Parathyroid adenoma (tissue), 2 donors: Measurements from ENCODE around the gene CHRDL2.

Experiments used
- H2AFZ ChIP-seq: fragments of 300-600 bp; sonication (generic); one replicate; pipeline ENCODE4 v1.7.0; 2017; ENCODE audit warnings: antibody characterized with exemption, mild to moderate bottlenecking
- H3K27ac ChIP-seq: fragments of 300-600 bp; sonication (generic); one replicate; pipeline ENCODE4 v1.7.0; 2017
- H3K27me3 ChIP-seq: fragments of 300-600 bp; sonication (generic); one replicate; pipeline ENCODE4 v1.7.0; 2017; ENCODE audit warnings: low read length; ENCODE audit not compliant: control insufficient read depth, insufficient read depth
- H3K36me3 ChIP-seq: fragments of 300-600 bp; sonication (generic); one replicate; pipeline ENCODE4 v1.7.0; 2017; ENCODE audit warnings: low read length; ENCODE audit not compliant: control insufficient read depth, insufficient read depth
- H3K4me1 ChIP-seq: fragments of 300-600 bp; sonication (generic); one replicate; pipeline ENCODE4 v1.7.0; 2017; ENCODE audit warnings: control low read depth
- H3K4me2 ChIP-seq: fragments of 300-600 bp; sonication (generic); one replicate; pipeline ENCODE4 v1.7.0; 2017; ENCODE audit warnings: low read length
- H3K4me3 ChIP-seq: fragments of 300-600 bp; sonication (generic); one replicate; pipeline ENCODE4 v1.7.0; 2017; ENCODE audit warnings: low read depth, low read length
- H3K79me2 ChIP-seq: fragments of 300-600 bp; sonication (generic); one replicate; pipeline ENCODE4 v1.7.0; 2017; ENCODE audit warnings: control low read depth
- H3K9ac ChIP-seq: fragments of 300-600 bp; sonication (generic); one replicate; pipeline ENCODE4 v1.7.0; 2017; ENCODE audit warnings: mild to moderate bottlenecking
- H3K9me3 ChIP-seq: fragments of 300-600 bp; sonication (generic); one replicate; pipeline ENCODE4 v1.7.0; 2017; ENCODE audit warnings: low read length; ENCODE audit not compliant: control insufficient read depth
- TF ChIP-seq, protein P1 (sequence below): fragments of 300-600 bp; sonication (generic); IDR thresholded peaks from one replicate; pipeline ENCODE4 v1.7.0; 2017; ENCODE audit warnings: antibody characterized with exemption, mild to moderate bottlenecking
- donor health status: primary hyperparathyroidism.

Gene CHRDL2

DNA sequence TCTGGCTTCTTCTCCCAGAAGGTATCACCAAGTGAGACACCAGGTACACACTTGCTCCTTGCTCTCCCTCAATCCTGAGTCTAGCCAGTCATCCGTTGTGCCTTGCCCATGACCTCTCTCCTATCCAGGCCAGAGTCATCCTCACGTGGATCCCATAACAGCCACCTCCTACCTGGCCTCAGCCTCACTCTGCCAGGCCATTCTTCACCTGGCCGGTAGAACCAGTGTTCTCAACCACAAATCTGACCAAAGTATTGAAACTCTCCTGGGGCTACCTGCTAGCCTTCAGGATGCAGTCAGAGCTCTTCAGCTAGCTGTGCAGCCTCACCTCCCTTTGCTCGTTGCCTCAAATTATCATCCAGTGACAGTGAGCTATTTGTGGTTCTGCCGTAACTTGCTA lies 37.7 kb downstream of the CHRDL2 start:
- H3K27me3 ChIP-seq = no peaks in the 10 kb centered on the region
- no peak overlapping the region for H3K4me3 ChIP-seq
- no peak overlapping the region for H3K9ac ChIP-seq
- TF ChIP-seq, protein P1, sequence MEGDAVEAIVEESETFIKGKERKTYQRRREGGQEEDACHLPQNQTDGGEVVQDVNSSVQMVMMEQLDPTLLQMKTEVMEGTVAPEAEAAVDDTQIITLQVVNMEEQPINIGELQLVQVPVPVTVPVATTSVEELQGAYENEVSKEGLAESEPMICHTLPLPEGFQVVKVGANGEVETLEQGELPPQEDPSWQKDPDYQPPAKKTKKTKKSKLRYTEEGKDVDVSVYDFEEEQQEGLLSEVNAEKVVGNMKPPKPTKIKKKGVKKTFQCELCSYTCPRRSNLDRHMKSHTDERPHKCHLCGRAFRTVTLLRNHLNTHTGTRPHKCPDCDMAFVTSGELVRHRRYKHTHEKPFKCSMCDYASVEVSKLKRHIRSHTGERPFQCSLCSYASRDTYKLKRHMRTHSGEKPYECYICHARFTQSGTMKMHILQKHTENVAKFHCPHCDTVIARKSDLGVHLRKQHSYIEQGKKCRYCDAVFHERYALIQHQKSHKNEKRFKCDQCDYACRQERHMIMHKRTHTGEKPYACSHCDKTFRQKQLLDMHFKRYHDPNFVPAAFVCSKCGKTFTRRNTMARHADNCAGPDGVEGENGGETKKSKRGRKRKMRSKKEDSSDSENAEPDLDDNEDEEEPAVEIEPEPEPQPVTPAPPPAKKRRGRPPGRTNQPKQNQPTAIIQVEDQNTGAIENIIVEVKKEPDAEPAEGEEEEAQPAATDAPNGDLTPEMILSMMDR = no peak
- H2AFZ ChIP-seq = no peak overlapping the region
- no peaks in the 10 kb centered on the region for H3K79me2 ChIP-seq
- H3K36me3 ChIP-seq = no peaks in the 10 kb centered on the region
- H3K9me3 ChIP-seq = no peaks in the 10 kb centered on the region
- no peaks in the 10 kb centered on the region for H3K4me1 ChIP-seq
- H3K4me2 ChIP-seq = no peak overlapping the region
- no peak overlapping the region for H3K27ac ChIP-seq

DNA sequence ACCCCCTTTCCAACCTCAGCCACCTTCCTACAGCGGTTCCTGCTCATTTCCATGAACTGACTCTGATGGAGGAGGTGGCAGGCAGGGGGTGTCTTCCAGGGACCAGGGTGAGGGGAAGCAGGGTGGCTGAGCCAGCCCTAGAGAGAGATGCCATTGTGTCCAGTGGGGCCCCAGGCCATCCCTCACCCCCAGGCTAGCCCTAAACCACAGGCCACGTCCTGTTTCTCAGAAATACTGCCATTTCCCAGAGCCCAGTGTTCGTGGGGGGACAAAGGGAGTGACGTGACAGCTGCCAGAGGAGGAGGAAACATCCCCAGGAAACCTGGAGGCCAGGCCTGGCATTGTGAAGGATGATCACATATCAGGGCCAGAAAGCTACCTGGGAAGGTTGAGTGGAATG lies 39.5 kb downstream of the CHRDL2 start:
- H3K9ac ChIP-seq = no peak overlapping the region
- H2AFZ ChIP-seq = no peak overlapping the region
- no peaks in the 10 kb centered on the region for H3K4me1 ChIP-seq
- TF ChIP-seq, protein P1 = no peak
- no peak overlapping the region for H3K4me3 ChIP-seq
- H3K79me2 ChIP-seq = no peaks in the 10 kb centered on the region
- H3K9me3 ChIP-seq = no peaks in the 10 kb centered on the region
- no peaks in the 10 kb centered on the region for H3K27me3 ChIP-seq
- H3K36me3 ChIP-seq = no peaks in the 10 kb centered on the region
- no peak overlapping the region for H3K4me2 ChIP-seq
- no peak overlapping the region for H3K27ac ChIP-seq

DNA sequence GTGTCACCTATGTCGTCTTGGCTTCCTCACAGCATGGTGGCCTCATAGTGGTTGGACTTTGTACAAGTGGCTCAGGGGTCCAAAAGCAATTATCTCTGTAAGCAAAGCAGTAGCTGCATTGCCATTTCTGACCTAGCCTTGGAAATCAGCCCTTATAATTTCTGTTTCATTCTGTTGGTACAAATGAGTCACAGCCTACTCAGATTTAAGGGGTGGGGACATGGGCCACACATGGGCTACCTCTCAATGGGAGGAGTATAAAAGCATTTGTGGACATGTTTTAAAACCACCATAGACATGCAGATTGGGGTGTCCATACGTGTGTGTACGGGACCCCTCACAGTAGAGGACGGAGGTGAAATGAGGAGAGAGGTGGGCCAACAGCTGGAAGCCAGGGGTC lies 41.6 kb downstream of the CHRDL2 start:
- Histone ChIP-seq H3K79me2 (no peaks in the 10 kb centered on the region), H3K27me3 (no peaks in the 10 kb centered on the region), H3K9me3 (no peaks in the 10 kb centered on the region), H3K4me1 (no peaks in the 10 kb centered on the region), H3K4me3 (no peak overlapping the region), H2AFZ (no peak overlapping the region), H3K36me3 (no peaks in the 10 kb centered on the region), H3K4me2 (no peak overlapping the region), H3K9ac (no peak overlapping the region), H3K27ac (no peak overlapping the region)
- TF ChIP-seq, protein P1 = no peak

DNA sequence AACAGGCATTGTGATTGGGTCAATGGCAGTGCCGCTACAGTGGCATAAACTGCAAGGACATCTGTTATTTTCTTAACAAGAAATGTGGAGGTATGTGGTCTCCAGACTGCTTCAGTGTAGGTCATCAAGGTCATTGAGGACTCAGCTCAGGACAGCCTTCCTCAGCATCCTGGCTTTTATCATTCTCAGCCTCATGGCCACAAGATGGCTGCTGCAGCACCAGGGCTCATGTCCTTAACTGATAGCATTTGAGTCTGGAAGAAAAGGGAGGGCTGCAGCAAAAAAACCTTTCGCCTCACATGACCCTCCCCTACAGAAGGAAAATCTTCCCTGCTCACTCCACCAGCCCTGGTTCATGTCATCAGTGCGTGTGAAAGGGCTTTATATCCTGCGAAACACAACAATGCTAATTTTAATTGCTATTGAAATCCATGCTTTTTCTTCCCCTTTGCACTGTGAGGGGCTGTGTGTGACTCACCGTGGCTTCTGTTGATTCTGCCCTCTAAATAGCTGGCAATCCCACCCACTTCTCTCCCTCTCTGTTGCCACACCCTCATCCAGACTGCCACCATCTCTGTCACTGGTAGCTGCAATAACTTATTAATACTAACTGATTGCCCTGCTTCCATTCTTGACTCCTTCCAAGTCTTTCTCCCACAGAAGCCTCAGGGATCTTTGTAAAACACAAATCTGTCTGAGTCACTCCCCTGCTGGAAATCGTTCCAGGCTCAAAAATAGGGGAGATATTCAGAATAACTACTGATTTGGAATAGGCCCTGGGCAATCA lies 43.8 kb downstream of the CHRDL2 start:
- Histone ChIP-seq H3K9me3 (no peaks in the 10 kb centered on the region), H3K4me3 (no peak overlapping the region), H3K4me1 (no peaks in the 10 kb centered on the region), H2AFZ (no peak overlapping the region), H3K36me3 (no peaks in the 10 kb centered on the region), H3K4me2 (no peak overlapping the region), H3K27ac (no peak overlapping the region), H3K27me3 (no peaks in the 10 kb centered on the region), H3K9ac (no peak overlapping the region), H3K79me2 (no peaks in the 10 kb centered on the region)
- TF ChIP-seq, protein P1 = no peak

DNA sequence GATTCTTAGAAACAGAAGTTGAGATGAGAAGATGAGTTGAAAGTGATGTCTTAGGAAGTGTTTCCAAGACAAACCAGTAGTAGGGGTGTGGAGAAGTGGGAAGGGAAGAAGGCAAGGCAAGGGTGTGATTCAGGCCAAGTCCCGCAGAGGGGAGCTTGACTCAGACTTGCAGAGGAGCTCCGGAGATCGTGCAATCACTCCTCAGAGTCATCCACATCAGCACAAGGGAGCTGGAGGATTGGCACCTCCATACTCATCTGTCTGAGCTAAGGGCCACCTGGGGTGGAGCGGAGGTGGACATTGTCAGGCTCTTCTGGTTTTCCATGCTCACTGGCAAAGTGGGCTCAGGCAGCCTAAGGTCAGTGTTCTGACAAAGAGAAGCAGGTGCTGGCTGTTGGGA lies 44.4 kb downstream of the CHRDL2 start:
- TF ChIP-seq, protein P1 = no peak
- Histone ChIP-seq H3K4me1 (no peaks in the 10 kb centered on the region), H3K36me3 (no peaks in the 10 kb centered on the region), H3K9me3 (no peaks in the 10 kb centered on the region), H3K4me3 (no peak overlapping the region), H3K4me2 (no peak overlapping the region), H3K27me3 (no peaks in the 10 kb centered on the region), H3K79me2 (no peaks in the 10 kb centered on the region), H2AFZ (no peak overlapping the region), H3K9ac (no peak overlapping the region), H3K27ac (no peak overlapping the region)
